GM21528 (cell line): ENCODE measurements around the gene KRTAP5-6.

Experiments used
- ATAC-seq: cut with Tn5 transposase; IDR thresholded peaks from one replicate; pipeline ENCODE4 v1.9.1; 2021; ENCODE audit warnings: mild to moderate bottlenecking, moderate library complexity; ENCODE audit not compliant: unreplicated experiment, low FRiP score

KRTAP5-6 gene

GRCh38 chr11:1696608-1697570, at the start of gene KRTAP5-6:
TSS of gene KRTAP5-6 (plus strand) at chr11:1697195. CDS start at chr11:1697246, 51 bp downstream.
- no peak for ATAC-seq

- no peak for ATAC-seq
Measured at GRCh38 chr11:1647901-1648652, 48.9 kb upstream of the KRTAP5-6 start.

- ATAC-seq, result no peak
Measured at GRCh38 chr11:1648653-1649420, 48.2 kb upstream of the KRTAP5-6 start.

GRCh38 chr11:1650034-1650917, 46.7 kb upstream of the KRTAP5-6 start:
- ATAC-seq, result no peak

GRCh38 chr11:1650918-1651262, 46.1 kb upstream of the KRTAP5-6 start:
- no peak for ATAC-seq

GRCh38 chr11:1651411-1651980, 45.5 kb upstream of the KRTAP5-6 start:
- ATAC-seq, result no peak

GRCh38 chr11:1652026-1652425, 45.0 kb upstream of the KRTAP5-6 start:
- no peak for ATAC-seq

- no peak for ATAC-seq
Measured at GRCh38 chr11:1652442-1652770, 44.6 kb upstream of the KRTAP5-6 start.

GRCh38 chr11:1652771-1653540, 44.0 kb upstream of the KRTAP5-6 start:
- no peak for ATAC-seq

GRCh38 chr11:1653541-1654387, 43.2 kb upstream of the KRTAP5-6 start:
- ATAC-seq, result no peak

- no peak for ATAC-seq
Measured at GRCh38 chr11:1654388-1655167, 42.4 kb upstream of the KRTAP5-6 start.

GRCh38 chr11:1655168-1656060, 41.6 kb upstream of the KRTAP5-6 start:
- ATAC-seq, result no peak

- ATAC-seq, result no peak
Measured at GRCh38 chr11:1656061-1656441, 40.9 kb upstream of the KRTAP5-6 start.

GRCh38 chr11:1656670-1657069, 40.3 kb upstream of the KRTAP5-6 start:
- ATAC-seq, result no peak

- no peak for ATAC-seq
Measured at GRCh38 chr11:1659506-1659905, 37.5 kb upstream of the KRTAP5-6 start.

GRCh38 chr11:1660111-1660867, 36.7 kb upstream of the KRTAP5-6 start:
- ATAC-seq, result no peak
